HCT116 (cell line): ENCODE measurements around the gene MADD. TPM values are rescaled to one million over a fixed set of nuclear protein-coding genes. Genes with fewer than 3 reads are reported as not detected.

Experiments
- ATAC-seq: fragments of 200-7000 bp; cut with Tn5 transposase; 2 replicates; pipeline ENCODE4 v1.9.1; 2020; ENCODE audit warnings: mild to moderate bottlenecking, moderate library complexity
- BruUV-seq: library from RNA; stranded (reverse); fragments of 400-500 nt; replicated peaks from 2 replicates; lab custom pipeline; 2021; lab: Mats Ljungman, UMichigan
- CTCF ChIA-PET: fragments of 300-600 bp; sonication (Branson Sonifier 250); formaldehyde crosslinking; loops from one replicate; lab custom pipeline; 2021; ENCODE audit warnings: antibody characterized with exemption; lab: Charles Lee
- POLR2A ChIA-PET: fragments of 300-600, 350-600 bp; sonication (Branson Sonifier 250); formaldehyde crosslinking; loops from one replicate; lab custom pipeline; 2021; ENCODE audit warnings: antibody characterized with exemption; lab: Charles Lee
- RAD21 ChIA-PET, 2 experiments: fragments of 300-600 bp; sonication (Branson Sonifier 250); formaldehyde crosslinking; loops; one replicate each; lab custom pipeline; 2023; ENCODE audit warnings: low total read pairs in 2 of 2; ENCODE audit not compliant: uncharacterized antibody in 2 of 2, unreplicated experiment in 2 of 2, low non-redundant PET in 1 of 2; lab: Charles Lee
- DNase-seq: peaks from one replicate; pipeline ENCODE4 v3.0.0-alpha.2; 2010; ENCODE audit warnings: low read depth, low spot score
- H2AFZ ChIP-seq: fragments of 200-600 bp; shearing (Covaris generic), sonication (generic); 2 replicates; pipeline ENCODE4 v1.6.1; 2017; ENCODE audit warnings: low read depth, mixed run types, mixed read lengths, antibody characterized with exemption, low read length; ENCODE audit not compliant: poor library complexity, severe bottlenecking
- H3K27ac ChIP-seq: 2 replicates; pipeline ENCODE4 v1.5.1; 2012; ENCODE audit warnings: low read depth, low read length
- H3K27me3 ChIP-seq: fragments of 200-600 bp; sonication (generic); 2 replicates; pipeline ENCODE4 v1.6.1; 2016; ENCODE audit warnings: mixed run types, low read length, mixed read lengths; ENCODE audit not compliant: insufficient read depth
- H3K36me3 ChIP-seq, 2 experiments: fragments of 200-500 bp in 1 of 2; fragments of 200-600 bp in 1 of 2; sonication (Bioruptor generic) in 1 of 2; sonication (generic) in 1 of 2; 2 replicates each; pipeline versions ENCODE4 v1.5.1 to v1.6.1; 2014 to 2016; ENCODE audit warnings: low read length in 2 of 2, inconsistent platforms in 1 of 2, mixed read lengths in 1 of 2, mixed run types in 1 of 2; ENCODE audit not compliant: insufficient read depth in 2 of 2, control insufficient read depth in 1 of 2
- H3K4me1 ChIP-seq, 2 experiments: fragments of 200-600 bp in 1 of 2; sonication (generic) in 1 of 2; 2 replicates each; pipeline versions ENCODE4 v1.5.1 to v1.6.1; 2012 to 2017; ENCODE audit warnings: low read length in 2 of 2, inconsistent platforms in 1 of 2, mild to moderate bottlenecking in 1 of 2, mixed read lengths in 1 of 2, mixed run types in 1 of 2, moderate library complexity in 1 of 2; ENCODE audit not compliant: insufficient read depth in 2 of 2, control insufficient read depth in 1 of 2
- H3K4me2 ChIP-seq: fragments of 200-600 bp; sonication (generic); 2 replicates; pipeline ENCODE4 v1.6.1; 2017; ENCODE audit warnings: mixed run types, low read length, mixed read lengths
- H3K4me3 ChIP-seq, 2 experiments: fragments of 200-600 bp in 1 of 2; sonication (generic) in 1 of 2; replicated peaks in 1 of 2; 2 replicates each; pipeline ENCODE4 v1.5.1; 2011 to 2016; ENCODE audit warnings: low read length in 2 of 2, control low read depth in 1 of 2, low read depth in 1 of 2, mild to moderate bottlenecking in 1 of 2, mixed read lengths in 1 of 2, mixed run types in 1 of 2
- H3K79me2 ChIP-seq: fragments of 200-600 bp; sonication (generic); 2 replicates; pipeline ENCODE4 v1.6.1; 2017; ENCODE audit warnings: mild to moderate bottlenecking, mixed run types, low read length, moderate library complexity, mixed read lengths; ENCODE audit not compliant: insufficient read depth
- H3K9ac ChIP-seq: fragments of 200-600 bp; sonication (generic); 2 replicates; pipeline ENCODE4 v1.6.1; 2016; ENCODE audit warnings: low read length, mixed read lengths
- H3K9me2 ChIP-seq: fragments of 200-600 bp; sonication (generic), shearing (Covaris generic); 2 replicates; pipeline ENCODE4 v1.6.1; 2017; ENCODE audit warnings: mixed run types, mild to moderate bottlenecking, moderate library complexity; ENCODE audit not compliant: insufficient read depth
- H3K9me3 ChIP-seq, 2 experiments: fragments of 200-500 bp in 1 of 2; fragments of 200-600 bp in 1 of 2; sonication (Bioruptor generic) in 1 of 2; sonication (generic) in 1 of 2; 2 replicates each; pipeline ENCODE4 v1.6.1; 2014 to 2017; ENCODE audit warnings: low read length in 2 of 2, mixed read lengths in 2 of 2, inconsistent platforms in 1 of 2, low read depth in 1 of 2, mild to moderate bottlenecking in 1 of 2, mixed run types in 1 of 2, moderate library complexity in 1 of 2; ENCODE audit not compliant: control insufficient read depth in 1 of 2, insufficient read depth in 1 of 2
- H4K20me1 ChIP-seq: fragments of 200-600 bp; sonication (generic), shearing (Covaris generic); 2 replicates; pipeline ENCODE4 v1.6.1; 2017; ENCODE audit warnings: mixed run types, mild to moderate bottlenecking, moderate library complexity; ENCODE audit not compliant: insufficient read depth
- CBX3 ChIP-seq: IDR thresholded peaks from 2 replicates; pipeline ENCODE4 v1.6.1; 2012; ENCODE audit warnings: low read depth
- CEBPB ChIP-seq: IDR thresholded peaks from 2 replicates; pipeline ENCODE4 v1.6.1; 2012; ENCODE audit warnings: low read depth
- CTCF ChIP-seq, 3 experiments: fragments of 200-600 bp in 1 of 3; sonication (generic) in 1 of 3; IDR thresholded peaks in 2 of 3; conservative IDR thresholded peaks in 1 of 3; 2 replicates each; pipeline ENCODE4 v1.5.1; 2012 to 2017; ENCODE audit warnings: low read depth in 2 of 3, low read length in 2 of 3, antibody characterized with exemption in 1 of 3, borderline replicate concordance in 1 of 3, control low read depth in 1 of 3, mild to moderate bottlenecking in 1 of 3, mixed read lengths in 1 of 3, mixed run types in 1 of 3, moderate library complexity in 1 of 3; ENCODE audit not compliant: insufficient read depth in 1 of 3
- EGR1 ChIP-seq: IDR thresholded peaks from 2 replicates; pipeline ENCODE4 v1.6.1; 2012; ENCODE audit warnings: low read depth
- ELF1 ChIP-seq: IDR thresholded peaks from 2 replicates; pipeline ENCODE4 v1.6.1; 2012; ENCODE audit warnings: low read depth, borderline replicate concordance
- EZH2 ChIP-seq: fragments of 200-600 bp; sonication (generic); IDR thresholded peaks from 2 replicates; pipeline ENCODE4 v1.6.1; 2017; ENCODE audit warnings: antibody characterized with exemption, mixed run types
- EZH2phosphoT487 ChIP-seq: fragments of 200-600 bp; IDR thresholded peaks from 2 replicates; pipeline ENCODE4 v1.6.1; 2018; ENCODE audit warnings: antibody characterized with exemption, borderline replicate concordance
- FOSL1 ChIP-seq: IDR thresholded peaks from 2 replicates; pipeline ENCODE4 v1.6.1; 2012; ENCODE audit warnings: low read depth
- JUND ChIP-seq: IDR thresholded peaks from 2 replicates; pipeline ENCODE4 v1.6.1; 2012
- POLR2A ChIP-seq: IDR thresholded peaks from 2 replicates; pipeline ENCODE4 v1.7.0; 2011; ENCODE audit warnings: borderline replicate concordance; ENCODE audit not compliant: insufficient read depth, insufficient read length; ENCODE audit errors: extremely low read depth
- SIN3A ChIP-seq: IDR thresholded peaks from 2 replicates; pipeline ENCODE4 v1.6.1; 2012; ENCODE audit warnings: low read depth
- SP1 ChIP-seq: IDR thresholded peaks from 2 replicates; pipeline ENCODE4 v1.6.1; 2012; ENCODE audit warnings: low read depth
- YY1 ChIP-seq: IDR thresholded peaks from 2 replicates; pipeline ENCODE4 v1.6.1; 2011; ENCODE audit warnings: low read length, low read depth, moderate library complexity, mild to moderate bottlenecking; ENCODE audit not compliant: insufficient replicate concordance; ENCODE audit errors: extremely low read depth
- ZBTB33 ChIP-seq: IDR thresholded peaks from 2 replicates; pipeline ENCODE4 v1.6.1; 2011; ENCODE audit warnings: mild to moderate bottlenecking, low read length, moderate library complexity; ENCODE audit not compliant: insufficient replicate concordance; ENCODE audit errors: extremely low read depth
- ZFX ChIP-seq: fragments of 450-650 bp; IDR thresholded peaks from 2 replicates; pipeline ENCODE4 v1.6.1; 2017
- intact Hi-C: fragments of 100-400 bp; cut with micrococcal nuclease; formaldehyde crosslinking; loops from 2 replicates; pipeline ENCODE4 v1.10.0; 2022
- total RNA-seq: library from RNA; stranded (reverse); gene quantifications from one replicate; pipeline ENCODE4 v1.2.1, GENCODE V29; 2021; ENCODE audit not compliant: unreplicated experiment

The MADD gene
- total RNA-seq, 1 experiment from 2014 or later = 37.1 TPM

- no peak overlapping the region for H2AFZ ChIP-seq
- CTCF ChIA-PET = no interaction called here
- POLR2A ChIA-PET = no interaction called here
These were observed 108.9 kb downstream of the MADD start for GRCh38 chr11:47378836-47379170.

DNA sequence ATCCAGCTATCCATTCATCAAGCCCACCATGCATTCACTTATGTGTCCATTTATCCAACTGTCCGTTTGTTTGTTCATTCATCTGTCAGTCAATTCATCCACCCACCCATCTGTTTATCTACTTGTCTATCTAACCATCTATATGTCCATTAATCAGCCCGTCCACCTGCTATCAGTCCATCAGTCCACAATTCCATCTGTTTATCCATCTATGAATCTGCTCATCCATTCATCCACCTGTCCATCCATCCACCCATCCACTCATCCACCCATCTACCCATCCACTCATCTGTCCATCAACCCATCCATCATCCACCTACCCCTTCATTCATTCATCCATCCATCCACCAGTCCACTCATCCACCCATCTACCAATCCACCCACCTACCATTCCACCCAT is 109.4 kb downstream of the MADD start:
- H4K20me1 ChIP-seq = no peaks in the 10 kb centered on the region
- no peak overlapping the region for H3K9ac ChIP-seq
- H3K4me1 ChIP-seq = peaks cover 8 to 21% of the 10 kb centered on the region in 2 experiments; a peak in 3 of 4 replicates
- no peaks in the 10 kb centered on the region for H3K27me3 ChIP-seq
- RAD21 ChIA-PET = no interaction called here
- BruUV-seq = no TSS peak
- intact Hi-C loops = no loop called here
- no peaks in the 10 kb centered on the region for H3K9me3 ChIP-seq
- H3K4me3 ChIP-seq = no peak overlapping the region
- ATAC-seq (no peak), DNase-seq (no peak)
- CTCF ChIA-PET = no interaction called here
- no peak overlapping the region for H3K27ac ChIP-seq
- H3K79me2 ChIP-seq = no peaks in the 10 kb centered on the region
- no peaks in the 10 kb centered on the region for H3K36me3 ChIP-seq
- H2AFZ ChIP-seq = no peak overlapping the region
- no peak overlapping the region for H3K4me2 ChIP-seq
- POLR2A ChIA-PET = no interaction called here
- no peaks in the 10 kb centered on the region for H3K9me2 ChIP-seq
- TF ChIP-seq YY1 (no peak), EZH2phosphoT487 (no peak), ELF1 (no peak), ZBTB33 (no peak), POLR2A (no peak), SP1 (no peak), FOSL1 (no peak), JUND (no peak), EZH2 (no peak), EGR1 (no peak)

More at GRCh38 chr11:47378836-47379170, 108.9 kb downstream of the MADD start:
- no peak for ATAC-seq
- intact Hi-C loops = no loop called here
- H3K9me2 ChIP-seq = no peaks in the 10 kb centered on the region
- no peak overlapping the region for H3K27ac ChIP-seq
- DNase-seq = no peak
- H3K79me2 ChIP-seq = no peaks in the 10 kb centered on the region
- peaks cover 11 to 26% of the 10 kb centered on the region in 2 experiments; a peak in 3 of 4 replicates for H3K4me1 ChIP-seq
- TF ChIP-seq EZH2 = no peak
- no peak for TF ChIP-seq SIN3A
- no peak for TF ChIP-seq CTCF (IDR thresholded peaks at IDR 0.05 in 2 of 3, conservative IDR thresholded peaks at IDR 0.05 in 1 of 3; ENCODE audit: borderline replicate concordance in 1 of 3, insufficient read depth in 1 of 3, low read depth in 2 of 3, low read length in 2 of 3)
- TF ChIP-seq ZFX = no peak
- TF ChIP-seq CBX3 = no peak
- TF ChIP-seq SP1 = no peak
- TF ChIP-seq JUND = no peak
- no peak for TF ChIP-seq CEBPB
- no peaks in the 10 kb centered on the region for H3K27me3 ChIP-seq
- H3K4me3 ChIP-seq = no peak overlapping the region
- no peak overlapping the region for H3K4me2 ChIP-seq
- no peaks in the 10 kb centered on the region for H4K20me1 ChIP-seq
- RAD21 ChIA-PET = no interaction called here
- no peaks in the 10 kb centered on the region for H3K36me3 ChIP-seq
- no peaks in the 10 kb centered on the region for H3K9me3 ChIP-seq
- BruUV-seq = no TSS peak
- no peak overlapping the region for H3K9ac ChIP-seq
